Right kidney (tissue), 9 donors: ENCODE data around the gene TMEM8B.

Experiments used
- DNase-seq: peaks from one replicate; pipeline ENCODE4 v3.0.0-alpha.2; 2016
- long read RNA-seq, 8 donors: transcript quantifications; one replicate each; lab custom pipeline, GENCODE V29; 2026

The TMEM8B gene, protein sequence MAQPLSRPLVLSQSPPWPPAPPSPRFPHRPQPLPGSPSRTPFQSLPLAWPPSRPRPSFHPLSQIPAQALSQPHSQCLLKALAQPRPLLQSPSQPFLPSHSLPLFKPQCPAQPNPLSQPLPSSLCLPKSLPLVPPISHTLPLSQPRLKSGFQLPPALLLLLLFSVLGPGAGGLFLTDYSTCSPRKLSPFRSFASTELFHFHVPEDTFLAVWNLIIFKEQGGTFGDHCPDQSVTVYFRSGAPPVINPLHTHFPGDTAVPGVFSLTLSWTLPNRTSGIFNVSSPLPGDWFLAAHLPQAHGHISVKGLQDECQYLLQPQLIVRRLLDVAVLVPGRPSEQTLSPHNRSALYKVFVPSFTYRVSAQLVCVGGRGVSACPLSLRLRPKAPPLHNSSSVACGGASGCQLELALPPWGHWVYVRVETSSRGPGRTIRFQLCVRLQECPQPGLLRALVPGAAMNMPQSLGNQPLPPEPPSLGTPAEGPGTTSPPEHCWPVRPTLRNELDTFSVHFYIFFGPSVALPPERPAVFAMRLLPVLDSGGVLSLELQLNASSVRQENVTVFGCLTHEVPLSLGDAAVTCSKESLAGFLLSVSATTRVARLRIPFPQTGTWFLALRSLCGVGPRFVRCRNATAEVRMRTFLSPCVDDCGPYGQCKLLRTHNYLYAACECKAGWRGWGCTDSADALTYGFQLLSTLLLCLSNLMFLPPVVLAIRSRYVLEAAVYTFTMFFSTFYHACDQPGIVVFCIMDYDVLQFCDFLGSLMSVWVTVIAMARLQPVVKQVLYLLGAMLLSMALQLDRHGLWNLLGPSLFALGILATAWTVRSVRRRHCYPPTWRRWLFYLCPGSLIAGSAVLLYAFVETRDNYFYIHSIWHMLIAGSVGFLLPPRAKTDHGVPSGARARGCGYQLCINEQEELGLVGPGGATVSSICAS
- long read RNA-seq, donor 1, full-length matches to known transcripts: 1 of 29 reads
- long read RNA-seq, donor 1, partial matches to known transcripts: 28 of 29 reads
- long read RNA-seq, donor 1, other reads (novel, unspliced or antisense): 0 of 29 reads
- long read RNA-seq, donor 2: 0 reads
- long read RNA-seq, donor 3, full-length matches to known transcripts: 1 of 1 reads
- long read RNA-seq, donor 3, partial matches to known transcripts: 0 of 1 reads
- long read RNA-seq, donor 3, other reads (novel, unspliced or antisense): 0 of 1 reads
- long read RNA-seq, donor 4, partial matches to known transcripts: 5 of 5 reads
- long read RNA-seq, donor 4, other reads (novel, unspliced or antisense): 0 of 5 reads
- long read RNA-seq, donor 5, partial matches to known transcripts: 0 of 1 reads
- long read RNA-seq, donor 5, other reads (novel, unspliced or antisense): 0 of 1 reads
- long read RNA-seq, donor 6, full-length matches to known transcripts: 1 of 1 reads
- long read RNA-seq, donor 6, partial matches to known transcripts: 0 of 1 reads
- long read RNA-seq, donor 6, other reads (novel, unspliced or antisense): 0 of 1 reads
- long read RNA-seq, donor 7, partial matches to known transcripts: 5 of 5 reads
- long read RNA-seq, donor 7, other reads (novel, unspliced or antisense): 0 of 5 reads
- long read RNA-seq, donor 8, full-length matches to known transcripts: 1 of 1 reads
- long read RNA-seq, donor 8, partial matches to known transcripts: 0 of 1 reads
- long read RNA-seq, donor 8, other reads (novel, unspliced or antisense): 0 of 1 reads

DNA sequence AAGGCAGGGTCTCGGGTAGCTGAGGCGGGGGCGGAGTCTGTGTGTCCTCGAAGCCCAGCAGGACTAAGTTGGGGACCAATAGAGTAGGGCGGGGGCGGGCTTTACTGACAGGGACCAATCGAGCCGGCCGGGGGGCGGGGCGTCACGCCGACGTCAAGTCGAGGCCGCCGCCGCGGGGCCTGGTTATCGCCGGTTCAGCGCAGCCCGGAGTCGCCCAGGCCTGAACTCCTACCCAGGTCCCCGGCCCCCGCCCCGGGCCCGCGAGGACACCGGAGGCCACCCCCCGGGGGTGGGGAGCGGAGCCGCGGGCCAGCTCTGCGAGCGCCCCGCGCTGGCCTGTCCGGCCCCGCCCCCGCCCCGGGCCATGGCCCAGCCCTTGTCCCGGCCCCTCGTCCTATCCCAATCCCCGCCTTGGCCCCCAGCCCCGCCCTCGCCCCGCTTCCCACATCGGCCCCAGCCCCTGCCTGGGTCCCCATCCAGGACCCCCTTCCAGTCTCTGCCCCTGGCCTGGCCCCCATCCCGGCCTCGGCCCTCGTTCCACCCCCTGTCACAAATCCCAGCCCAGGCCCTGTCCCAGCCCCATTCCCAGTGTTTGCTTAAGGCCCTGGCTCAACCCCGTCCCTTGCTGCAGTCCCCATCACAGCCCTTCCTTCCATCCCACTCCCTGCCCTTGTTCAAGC is at the start of gene TMEM8B:
TMEM8B (plus strand) TSS at position 145 of the 680 bp plus-strand sequence; CDS start at position 365, 220 bp downstream.
- peak; percentile 83 for DNase-seq

DNA sequence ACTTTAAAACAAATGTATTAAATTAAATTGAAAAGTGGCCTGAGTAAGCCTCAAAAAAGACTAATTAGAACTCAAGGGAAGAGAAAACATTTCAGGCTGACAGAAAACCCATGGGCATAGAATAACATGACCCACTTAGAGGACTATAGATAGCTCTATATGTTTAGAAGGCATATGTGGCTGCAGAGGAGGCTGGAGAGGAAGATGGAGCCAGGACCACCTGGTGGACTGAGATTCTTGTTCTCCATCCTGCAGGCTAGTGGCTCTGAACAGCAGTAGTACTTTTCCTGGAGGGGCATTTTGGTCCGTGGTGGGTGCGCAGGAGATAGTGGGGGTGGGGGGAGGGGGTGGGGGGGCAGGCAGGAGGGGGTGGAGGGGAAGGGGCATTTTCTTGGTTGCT is 48.0 kb upstream of the TMEM8B start:
- no peak for DNase-seq

DNA sequence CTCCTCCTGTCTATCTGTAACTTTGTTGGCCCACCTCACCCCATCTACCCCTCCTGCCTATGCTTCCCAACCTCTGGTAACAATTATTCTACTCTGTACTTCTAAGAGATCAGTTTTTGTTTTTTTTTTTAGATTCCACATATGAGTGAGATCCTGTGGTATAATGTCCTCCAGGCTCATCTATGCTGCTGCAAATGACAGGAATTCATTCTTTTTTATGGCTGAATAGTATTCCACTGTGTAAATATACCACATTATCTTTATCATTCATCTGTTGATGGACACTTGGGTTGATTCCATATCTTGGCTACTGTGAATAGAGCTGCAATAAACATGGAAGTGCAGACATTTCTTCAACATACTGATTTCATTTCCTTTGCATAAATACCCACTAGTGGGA is 45.6 kb upstream of the TMEM8B start:
- DNase-seq: no peak

DNA sequence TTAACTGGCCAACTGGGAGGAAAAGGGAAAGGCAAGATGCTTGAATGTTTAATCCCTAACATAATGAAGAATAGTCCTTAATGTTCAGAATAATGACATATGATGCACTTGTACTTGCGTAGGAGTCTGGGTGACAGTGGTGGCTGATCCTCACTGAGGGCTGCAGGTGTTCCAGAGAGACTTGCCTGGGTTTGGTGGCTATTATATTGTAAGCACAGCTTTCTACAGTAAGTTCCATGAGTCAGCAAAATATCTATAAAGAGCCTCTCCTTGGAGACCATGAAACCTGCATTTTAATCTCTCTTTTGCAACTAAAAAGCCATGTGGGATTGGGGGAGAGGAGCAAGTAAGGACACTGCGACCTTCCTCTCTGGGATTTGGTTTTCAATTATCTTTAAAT is 39.5 kb upstream of the TMEM8B start:
- no peak for DNase-seq

DNA sequence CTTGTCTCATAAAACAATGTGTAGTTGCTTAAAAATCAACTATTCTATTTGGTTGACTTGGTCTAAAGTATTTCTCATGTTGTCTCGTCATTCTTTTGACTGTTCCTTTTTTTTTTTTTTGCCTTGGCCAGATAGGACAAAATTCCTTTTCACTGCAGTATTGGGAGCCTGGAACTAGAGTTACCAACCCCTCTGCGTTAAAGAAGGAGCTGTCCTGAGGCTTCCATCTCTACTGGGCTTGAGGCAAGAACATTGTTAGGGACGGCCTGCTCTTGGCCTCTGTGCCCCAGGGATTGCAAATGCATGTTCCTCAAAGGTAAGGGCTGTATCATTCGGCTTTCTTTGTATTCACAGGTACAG is 39.0 kb upstream of the TMEM8B start:
- DNase-seq: no peak

DNA sequence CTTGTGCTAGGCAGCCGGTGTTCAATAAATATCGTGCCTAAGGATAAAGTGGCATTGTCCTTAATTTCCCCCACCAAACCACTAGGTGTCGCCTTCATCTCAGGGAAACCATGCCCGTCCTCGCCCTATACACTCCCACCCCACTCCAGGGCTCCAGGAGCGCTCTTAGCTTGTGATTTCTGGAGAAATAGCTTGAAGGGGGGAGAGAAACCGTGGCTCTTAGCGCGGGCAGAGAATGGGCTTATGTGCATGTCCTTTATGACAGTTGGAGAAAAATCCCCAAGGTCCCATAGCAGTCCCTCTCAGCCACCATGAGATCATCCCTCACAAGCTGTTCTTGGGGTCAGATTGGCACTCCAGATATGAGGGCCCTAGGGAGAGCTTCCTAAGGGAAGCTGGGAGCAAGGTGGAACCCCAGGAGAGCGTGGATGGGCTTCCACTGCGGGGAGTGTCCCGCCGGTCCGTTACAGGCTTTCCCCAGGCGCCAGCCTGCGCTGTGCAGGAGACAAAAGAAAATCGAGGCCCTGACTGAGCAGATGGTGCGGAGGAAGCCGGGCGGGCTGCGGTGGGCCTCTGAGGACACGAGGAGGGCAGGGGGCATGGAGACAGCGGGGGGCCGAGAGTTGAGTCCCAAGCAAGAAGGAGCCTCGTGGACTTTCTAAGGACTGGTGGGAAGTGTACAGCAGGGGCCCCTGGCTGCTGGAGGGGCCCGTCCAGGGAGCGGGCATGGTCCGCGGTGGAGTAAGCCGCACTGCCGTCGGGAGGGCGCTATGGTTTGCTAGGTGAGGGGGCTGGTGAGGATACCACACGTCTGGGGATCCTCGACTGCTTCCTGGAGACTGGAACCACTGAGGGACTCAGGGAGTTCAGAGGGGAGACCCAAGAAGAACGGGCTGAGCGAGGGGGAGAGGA is 38.4 kb upstream of the TMEM8B start:
- peak; percentile 77 for DNase-seq

DNA sequence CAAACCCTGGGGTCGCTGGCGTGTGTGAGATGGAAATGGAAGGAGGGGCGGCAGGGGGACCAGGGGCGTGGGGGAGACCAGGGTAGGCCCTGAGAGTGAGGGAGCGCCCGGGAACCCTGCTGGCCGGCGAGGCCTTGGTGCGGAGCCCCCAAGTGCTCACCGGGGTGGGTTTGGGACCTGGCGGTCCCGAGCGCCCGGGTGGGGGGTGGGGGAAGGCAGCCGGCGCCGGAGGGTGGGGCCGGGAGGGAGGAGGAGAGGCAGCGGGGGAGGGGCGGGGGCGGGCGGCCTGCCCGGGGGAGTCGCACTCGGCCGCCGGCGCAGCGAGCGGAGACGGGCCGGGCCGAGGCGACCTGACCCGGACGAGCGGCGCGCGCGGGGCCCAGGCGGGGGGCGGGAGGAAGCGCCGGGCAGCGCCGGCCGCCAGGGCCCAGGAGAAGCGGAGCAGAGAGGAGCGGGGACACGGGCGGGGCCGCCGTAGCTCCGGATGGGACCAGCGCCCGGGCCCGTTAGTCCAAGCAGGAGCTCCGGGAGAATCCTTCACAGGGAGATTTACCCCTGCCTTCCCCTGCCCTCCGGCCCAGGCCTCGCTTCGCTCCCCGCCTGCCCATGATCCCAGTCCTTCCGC is 37.6 kb upstream of the TMEM8B start, which contains the start of gene NPR2:
NPR2 (plus strand) TSS at position 295 of the 625 bp plus-strand sequence. CDS start 818 bp downstream, outside the sequence.
- DNase-seq: peak; percentile 70

DNA sequence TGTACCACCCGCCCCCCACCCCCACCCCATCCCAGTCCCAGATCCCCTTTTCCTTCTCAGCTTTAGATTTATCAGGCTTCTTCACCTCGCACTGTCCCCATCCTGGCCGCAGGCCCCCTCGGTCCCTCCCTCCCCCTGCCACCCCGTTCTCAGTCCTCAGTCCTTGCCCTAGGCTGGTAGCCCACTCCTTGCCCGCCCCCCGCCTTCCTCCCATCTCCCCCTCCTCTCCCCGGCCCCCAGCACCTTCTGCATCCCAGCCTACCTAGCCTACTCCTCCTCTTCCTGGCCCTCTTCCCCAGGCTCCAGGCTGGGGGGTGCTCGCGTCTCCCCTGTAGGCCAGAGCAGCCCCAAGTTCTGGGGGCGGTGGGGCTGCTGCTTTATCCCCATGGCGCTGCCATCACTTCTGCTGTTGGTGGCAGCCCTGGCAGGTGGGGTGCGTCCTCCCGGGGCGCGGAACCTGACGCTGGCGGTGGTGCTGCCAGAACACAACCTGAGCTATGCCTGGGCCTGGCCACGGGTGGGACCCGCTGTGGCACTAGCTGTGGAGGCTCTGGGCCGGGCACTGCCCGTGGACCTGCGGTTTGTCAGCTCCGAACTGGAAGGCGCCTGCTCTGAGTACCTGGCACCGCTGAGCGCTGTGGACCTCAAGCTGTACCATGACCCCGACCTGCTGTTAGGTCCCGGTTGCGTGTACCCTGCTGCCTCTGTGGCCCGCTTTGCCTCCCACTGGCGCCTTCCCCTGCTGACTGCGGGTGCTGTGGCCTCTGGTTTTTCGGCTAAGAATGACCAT is 36.8 kb upstream of the TMEM8B start:
- DNase-seq: no peak

DNA sequence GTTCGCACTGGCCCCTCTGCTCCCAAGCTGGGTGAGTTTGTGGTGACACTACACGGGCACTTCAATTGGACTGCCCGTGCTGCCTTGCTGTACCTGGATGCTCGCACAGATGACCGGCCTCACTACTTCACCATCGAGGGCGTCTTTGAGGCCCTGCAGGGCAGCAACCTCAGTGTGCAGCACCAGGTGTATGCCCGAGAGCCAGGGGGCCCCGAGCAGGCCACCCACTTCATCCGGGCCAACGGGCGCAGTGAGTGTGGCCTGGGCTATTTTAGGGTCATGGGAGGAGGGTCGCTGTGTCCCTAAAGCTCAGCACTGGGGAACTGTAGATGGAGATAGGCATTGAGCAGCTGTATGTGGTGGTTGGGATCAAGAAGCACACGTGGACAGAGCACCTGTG is 36.2 kb upstream of the TMEM8B start:
- no peak for DNase-seq

DNA sequence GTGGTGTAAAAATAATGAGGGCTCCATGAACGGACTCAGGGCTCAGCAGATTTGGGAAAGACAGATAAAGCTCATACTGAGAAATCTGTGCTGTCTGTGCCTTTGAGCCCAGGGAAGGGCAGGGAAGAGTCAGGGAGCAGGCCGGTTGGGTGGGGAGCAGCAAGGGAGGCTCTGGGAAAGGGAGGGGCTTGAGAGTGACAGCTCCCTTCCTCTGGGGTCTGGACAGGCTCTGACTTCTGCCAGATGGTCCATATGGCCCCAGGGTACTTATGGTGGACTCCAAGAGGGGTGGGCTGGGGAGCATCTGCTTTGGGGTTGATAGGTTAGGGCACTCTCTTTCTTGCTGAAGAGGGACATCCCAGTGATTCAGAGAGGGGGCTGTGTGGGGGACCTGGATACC is 35.6 kb upstream of the TMEM8B start:
- no peak for DNase-seq

DNA sequence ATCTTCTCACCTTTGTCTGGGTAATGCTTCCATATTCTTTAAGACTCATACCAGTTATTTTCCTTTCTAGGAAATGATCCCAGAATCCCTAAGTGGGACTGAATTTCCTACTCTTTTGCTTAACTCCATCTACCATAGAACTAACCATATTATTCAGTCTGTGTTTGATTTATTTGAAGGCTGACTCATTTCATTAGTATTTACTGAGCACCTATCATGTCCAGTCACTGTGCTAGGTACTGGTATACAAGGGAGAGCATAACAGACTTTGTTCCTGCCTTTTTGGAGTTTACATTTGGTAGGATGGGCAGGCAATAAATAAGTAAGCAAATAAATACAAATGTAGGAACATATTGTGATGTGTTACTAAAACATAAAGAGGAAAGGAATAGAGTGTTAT is 33.3 kb upstream of the TMEM8B start:
- no peak for DNase-seq

DNA sequence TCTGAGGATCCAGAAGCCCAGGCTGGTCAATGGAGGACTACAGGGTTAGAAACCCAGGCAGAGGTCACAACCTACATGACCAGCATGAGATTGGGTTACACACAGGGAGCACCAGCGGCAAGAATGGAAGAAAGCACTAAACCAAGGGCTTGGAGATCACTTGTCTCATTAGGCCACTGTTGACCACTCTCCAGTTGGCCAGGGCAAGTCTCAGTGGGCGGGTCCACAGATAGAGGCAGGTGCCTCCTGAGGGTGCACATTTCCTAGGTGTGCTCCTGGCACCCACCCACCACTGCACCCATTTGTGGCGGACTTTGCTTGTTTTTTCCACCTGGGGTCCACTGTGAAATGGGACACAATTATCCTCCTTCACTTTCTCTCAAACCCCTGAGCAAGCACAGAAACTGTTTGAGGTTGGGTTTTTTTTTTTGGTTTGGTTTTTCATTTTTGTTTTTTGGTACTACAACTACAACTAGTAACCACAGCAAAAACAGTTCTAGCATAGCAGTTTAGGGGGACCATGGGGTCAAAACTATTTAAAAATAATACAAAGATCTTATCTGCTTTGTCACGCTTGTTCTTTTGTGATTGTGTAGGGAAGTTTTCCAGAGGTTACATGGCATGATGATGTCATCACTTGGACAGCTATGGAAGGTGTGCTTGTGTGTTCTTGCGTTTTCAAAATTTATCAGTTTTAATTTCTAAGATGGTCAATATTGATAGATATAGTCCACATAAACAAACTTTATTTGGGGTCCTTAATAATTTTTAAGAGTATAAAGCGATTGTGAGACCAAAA is 31.5 kb upstream of the TMEM8B start:
- DNase-seq: no peak

DNA sequence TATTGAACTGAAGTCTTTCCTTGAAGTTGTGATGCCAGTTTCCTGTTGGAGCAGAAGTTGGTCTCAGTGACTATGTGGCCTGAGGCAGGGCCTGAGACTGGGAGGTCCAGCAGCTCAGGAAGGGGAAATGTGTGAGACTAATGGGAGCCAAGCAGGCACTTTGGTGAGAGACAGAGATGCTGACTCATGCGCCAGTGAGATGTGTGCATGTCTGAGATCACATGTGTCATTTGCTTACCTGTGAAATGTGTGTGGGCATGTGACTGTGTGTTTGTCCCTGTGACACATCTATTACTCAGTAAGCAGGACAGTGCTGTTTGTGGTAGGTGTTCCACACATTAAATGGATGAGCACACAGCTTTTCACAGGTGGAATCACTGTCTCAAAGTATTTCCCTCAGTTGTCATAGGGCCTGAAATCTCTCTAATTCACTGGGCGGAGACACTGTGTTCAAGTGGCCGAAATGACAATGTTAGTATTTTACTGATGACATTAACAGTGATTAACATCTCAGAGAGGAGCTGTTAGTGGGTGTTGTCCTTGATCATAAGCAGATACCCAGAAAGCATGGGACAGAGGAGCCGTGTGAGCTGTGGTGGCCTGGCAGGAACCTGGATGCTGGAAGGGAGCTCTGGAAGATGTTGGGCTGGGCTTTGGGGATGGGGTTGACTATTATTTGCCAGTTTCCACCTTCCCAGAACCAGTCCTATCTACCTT is 30.2 kb upstream of the TMEM8B start:
- DNase-seq: no peak

DNA sequence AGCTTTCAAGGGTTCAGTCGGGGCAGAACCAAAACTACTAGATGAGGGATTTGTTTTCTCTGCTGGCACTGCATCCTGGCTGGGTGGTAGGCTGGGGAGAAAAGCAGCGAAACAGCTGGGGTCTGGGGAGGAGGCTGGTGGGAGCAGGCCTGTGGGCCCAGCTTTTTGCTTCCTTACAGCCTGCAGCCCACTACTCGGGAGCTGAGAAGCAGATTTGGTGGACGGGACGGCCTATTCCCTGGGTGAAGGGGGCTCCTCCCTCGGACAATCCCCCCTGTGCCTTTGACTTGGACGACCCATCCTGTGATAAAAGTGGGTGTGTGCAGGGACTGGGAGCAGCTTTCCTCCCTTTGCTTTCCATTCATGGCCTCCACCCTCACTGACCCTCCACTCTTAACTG is 28.5 kb upstream of the TMEM8B start:
- no peak for DNase-seq

DNA sequence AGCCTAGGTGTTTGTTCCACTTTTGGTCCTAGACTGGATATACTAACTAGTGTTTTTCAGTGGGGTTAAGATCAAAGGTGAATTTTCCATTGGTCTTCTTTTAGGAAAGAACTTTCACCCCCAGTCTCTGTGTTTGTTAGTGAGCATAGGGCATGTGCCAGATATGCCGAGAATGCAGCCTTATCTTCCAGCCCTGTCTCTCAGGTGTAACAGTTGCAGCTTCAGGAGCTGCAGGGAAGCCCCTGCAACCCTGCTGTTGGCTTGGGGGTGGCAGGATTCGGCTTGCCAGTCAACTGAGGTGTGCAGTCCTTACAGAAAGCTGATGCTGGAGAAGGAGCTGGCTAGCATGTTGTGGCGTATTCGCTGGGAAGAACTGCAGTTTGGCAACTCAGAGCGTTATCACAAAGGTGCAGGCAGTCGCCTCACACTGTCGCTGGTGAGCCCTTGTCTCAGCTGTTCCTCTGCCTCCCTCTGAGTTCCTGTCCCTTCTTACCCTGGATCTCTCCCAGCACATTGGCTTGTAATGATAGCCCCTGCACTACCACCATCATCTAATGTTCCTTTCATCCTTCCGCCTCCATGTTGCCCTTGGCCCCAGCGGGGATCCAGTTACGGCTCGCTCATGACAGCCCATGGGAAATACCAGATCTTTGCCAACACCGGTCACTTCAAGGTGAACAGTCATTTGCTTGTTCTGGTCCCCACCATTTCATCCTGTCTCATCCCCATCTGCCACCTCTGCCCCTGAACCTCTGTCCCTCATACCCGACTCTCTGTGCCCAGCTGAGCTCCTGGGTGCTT is 27.5 kb upstream of the TMEM8B start:
- no peak for DNase-seq

DNA sequence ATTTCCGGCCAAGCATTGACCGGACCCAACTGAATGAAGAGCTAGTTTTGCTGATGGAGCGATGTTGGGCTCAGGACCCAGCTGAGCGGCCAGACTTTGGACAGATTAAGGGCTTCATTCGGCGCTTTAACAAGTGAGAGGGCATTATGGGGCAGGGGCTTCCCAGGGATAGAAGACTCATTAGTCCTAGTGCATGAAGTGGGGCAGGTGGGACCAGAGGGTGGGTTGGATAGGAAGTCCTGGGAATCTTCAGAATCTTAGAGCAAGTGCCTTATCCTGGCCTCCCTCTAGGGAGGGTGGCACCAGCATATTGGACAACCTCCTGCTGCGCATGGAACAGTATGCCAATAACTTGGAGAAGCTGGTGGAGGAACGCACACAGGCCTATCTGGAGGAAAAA is 22.9 kb upstream of the TMEM8B start:
- no peak for DNase-seq
